ENCODE results near the gene TNFRSF6B.
"Not testable (repeated sequence)": the region's sequence is repeated elsewhere in the genome, so short reads cannot be mapped to it uniquely, and the experiment has no call there.

GRCh38 chr20:63650486-63650885, 46.0 kb upstream of the TNFRSF6B start:
- TF ChIP-seq EZH2 (IDR thresholded peaks at IDR 0.05; ENCODE audit: insufficient read depth, low read length): not testable (repeated sequence)
- TF ChIP-seq, protein P1, sequence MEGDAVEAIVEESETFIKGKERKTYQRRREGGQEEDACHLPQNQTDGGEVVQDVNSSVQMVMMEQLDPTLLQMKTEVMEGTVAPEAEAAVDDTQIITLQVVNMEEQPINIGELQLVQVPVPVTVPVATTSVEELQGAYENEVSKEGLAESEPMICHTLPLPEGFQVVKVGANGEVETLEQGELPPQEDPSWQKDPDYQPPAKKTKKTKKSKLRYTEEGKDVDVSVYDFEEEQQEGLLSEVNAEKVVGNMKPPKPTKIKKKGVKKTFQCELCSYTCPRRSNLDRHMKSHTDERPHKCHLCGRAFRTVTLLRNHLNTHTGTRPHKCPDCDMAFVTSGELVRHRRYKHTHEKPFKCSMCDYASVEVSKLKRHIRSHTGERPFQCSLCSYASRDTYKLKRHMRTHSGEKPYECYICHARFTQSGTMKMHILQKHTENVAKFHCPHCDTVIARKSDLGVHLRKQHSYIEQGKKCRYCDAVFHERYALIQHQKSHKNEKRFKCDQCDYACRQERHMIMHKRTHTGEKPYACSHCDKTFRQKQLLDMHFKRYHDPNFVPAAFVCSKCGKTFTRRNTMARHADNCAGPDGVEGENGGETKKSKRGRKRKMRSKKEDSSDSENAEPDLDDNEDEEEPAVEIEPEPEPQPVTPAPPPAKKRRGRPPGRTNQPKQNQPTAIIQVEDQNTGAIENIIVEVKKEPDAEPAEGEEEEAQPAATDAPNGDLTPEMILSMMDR (IDR thresholded peaks at IDR 0.05; ENCODE audit: insufficient read depth, low read depth, low read length): not testable (repeated sequence)

Measured in astrocyte (in vitro differentiated cells and primary cell).